ENCODE results near the gene LBHD1.
"Not testable (repeated sequence)": the region's sequence is repeated elsewhere in the genome, so short reads cannot be mapped to it uniquely, and the experiment has no call there.

Gene LBHD1

DNA sequence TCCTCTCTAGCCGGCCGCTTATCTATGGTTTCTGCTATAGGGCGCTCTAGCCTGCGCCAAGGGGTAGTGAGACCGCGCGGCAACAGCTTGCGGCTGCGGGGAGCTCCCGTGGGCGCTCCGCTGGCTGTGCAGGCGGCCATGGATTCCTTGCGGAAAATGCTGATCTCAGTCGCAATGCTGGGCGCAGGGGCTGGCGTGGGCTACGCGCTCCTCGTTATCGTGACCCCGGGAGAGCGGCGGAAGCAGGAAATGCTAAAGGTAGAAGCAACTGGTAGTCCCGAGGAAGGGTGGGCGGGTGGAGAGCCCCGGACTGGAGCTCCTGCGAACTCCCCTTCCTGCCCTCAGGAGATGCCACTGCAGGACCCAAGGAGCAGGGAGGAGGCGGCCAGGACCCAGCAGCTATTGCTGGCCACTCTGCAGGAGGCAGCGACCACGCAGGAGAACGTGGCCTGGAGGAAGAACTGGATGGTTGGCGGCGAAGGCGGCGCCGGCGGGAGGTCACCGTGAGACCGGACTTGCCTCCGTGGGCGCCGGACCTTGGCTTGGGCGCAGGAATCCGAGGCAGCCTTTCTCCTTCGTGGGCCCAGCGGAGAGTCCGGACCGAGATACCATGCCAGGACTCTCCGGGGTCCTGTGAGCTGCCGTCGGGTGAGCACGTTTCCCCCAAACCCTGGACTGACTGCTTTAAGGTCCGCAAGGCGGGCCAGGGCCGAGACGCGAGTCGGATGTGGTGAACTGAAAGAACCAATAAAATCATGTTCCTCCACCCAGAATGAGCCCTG lies at the start of gene LBHD1, which contains the start of gene UQCC3:
Gene LBHD1 (minus strand): TSS at position 660 of the 782 bp plus-strand sequence. CDS start 2,236 bp downstream, outside the sequence.
Gene UQCC3 (plus strand): TSS at position 66 of the 782 bp plus-strand sequence. CDS start 73 bp downstream, at position 139.
- peak; percentile 65 for DNase-seq (ENCODE audit: low read depth)

DNA sequence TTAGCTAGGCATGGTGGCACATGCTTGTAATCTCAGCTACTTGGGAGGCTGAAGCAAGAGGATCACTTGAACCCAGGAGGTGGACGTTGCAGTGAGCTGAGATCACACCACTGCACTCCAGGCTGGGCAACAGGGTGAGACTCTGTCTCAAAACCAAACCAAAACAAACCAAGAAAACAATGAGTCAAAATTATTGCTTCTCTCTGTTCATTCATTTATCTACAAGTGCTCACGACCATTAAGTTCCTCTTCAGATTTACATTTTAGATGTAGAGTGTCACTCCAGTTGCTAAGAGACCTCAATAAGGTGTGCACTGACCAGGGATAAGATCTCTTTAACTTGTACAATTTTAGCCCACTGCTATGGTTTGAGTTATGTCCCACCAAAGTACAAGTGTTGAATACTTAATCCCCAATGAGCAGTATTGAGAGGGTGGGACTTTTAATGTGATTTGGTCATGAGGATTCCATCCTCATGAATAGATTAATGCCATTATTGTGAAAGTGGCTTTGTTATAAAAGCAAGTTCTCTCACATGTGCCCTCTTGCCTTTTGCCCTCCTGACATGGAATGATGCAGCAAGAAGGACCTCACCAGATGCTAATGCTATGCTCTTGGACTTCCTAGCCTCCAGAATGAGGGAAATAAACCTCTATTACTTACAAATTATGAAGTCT lies 47.4 kb upstream of the LBHD1 start:
- DNase-seq (ENCODE audit: low read depth), result no peak

GRCh38 chr11:62716816-62717215 lies 44.7 kb upstream of the LBHD1 start:
- DNase-seq (ENCODE audit: low read depth), result no peak

DNA sequence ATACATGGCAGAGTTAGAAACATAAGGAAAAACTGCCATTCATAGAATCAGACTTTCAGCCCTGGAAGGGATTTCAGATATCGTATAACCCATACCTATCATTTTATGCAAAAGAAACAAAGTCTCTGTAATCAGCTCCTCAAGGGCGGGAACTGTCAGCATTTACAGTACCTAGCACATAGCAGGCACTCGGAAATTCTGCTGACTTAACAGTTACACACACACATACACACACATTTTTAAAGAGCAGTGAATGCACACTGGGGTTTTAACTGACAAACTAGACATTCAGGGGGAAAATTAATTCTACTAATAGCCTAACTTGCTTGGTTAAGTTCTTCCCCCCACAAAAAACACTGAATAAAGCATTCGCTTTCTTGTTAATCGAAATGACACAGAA lies 44.1 kb upstream of the LBHD1 start:
- no peak for DNase-seq (ENCODE audit: low read depth)

DNA sequence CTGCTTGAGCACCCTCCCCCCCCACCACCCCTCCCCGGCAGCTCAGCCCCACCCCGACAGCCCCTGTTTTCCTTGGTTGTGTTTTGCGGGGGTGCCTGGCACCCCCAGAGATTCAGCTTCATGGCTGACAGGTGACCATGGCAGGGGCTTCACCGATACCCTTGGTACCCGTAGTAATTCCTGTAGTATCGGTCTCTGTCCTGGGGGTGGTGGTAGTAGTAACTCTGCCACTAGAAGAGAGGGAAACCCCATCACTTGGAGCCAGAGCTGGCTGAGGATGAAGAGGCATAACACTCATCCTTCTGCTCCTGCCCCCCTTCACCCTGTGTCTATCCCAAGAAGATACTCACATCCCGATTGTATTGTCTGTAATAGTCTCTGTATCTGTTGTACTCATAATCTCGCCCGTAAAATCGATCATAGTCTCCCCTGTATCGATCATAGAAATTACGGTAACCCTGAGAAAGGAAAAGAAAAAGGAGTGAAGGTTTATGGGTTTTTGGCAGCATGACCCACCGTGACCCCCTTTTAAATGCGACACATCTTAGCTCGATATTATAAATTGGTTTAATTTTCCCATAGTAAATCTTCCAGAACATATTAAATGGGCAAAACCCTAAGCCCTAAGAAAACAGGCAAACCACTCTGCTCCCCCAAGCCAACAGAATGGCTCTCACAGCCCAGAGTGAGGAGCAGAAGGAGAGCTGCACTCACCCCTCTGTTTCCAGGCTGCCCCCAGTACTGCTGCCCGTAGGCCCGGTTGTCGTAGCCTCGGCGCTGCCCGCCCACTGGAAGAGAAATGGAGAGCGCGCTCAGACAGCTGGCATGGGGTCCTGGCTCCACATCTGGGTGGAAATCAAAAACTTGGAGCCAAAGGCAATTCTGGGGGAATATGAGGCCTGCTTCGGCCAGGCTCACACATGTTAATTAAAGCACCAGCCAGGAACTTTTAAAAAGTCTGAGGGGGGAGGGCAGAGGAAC lies 43.4 kb upstream of the LBHD1 start:
- DNase-seq (ENCODE audit: low read depth), result no peak

- DNase-seq (ENCODE audit: low read depth), result no peak
These were observed 41.3 kb upstream of the LBHD1 start for GRCh38 chr11:62713343-62713742.

DNA sequence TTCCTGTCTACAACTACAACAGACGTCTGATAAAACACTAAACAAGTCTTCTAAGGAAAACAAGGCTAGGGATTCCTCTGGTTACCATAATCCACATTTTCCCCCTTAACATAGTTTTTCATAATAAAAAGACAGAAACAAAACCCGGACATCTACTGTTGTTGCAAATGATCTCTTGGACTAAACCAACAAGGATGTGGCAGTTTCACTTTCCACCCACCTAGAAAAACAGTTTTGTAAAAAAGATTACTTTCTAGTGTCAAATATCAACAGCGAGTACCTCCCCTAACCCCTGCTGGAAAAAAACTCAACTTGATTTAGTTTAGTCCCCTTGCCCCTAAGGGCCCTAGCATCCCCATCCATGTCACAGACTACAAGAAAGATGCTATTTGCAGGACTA lies 40.8 kb upstream of the LBHD1 start:
- DNase-seq (ENCODE audit: low read depth), result no peak

GRCh38 chr11:62712276-62712812 lies 40.3 kb upstream of the LBHD1 start:
- no peak for DNase-seq (ENCODE audit: low read depth)

GRCh38 chr11:62710001-62710345 lies 37.9 kb upstream of the LBHD1 start:
- no peak for DNase-seq (ENCODE audit: low read depth)

- DNase-seq (ENCODE audit: low read depth), result peak; percentile 91
These were observed 37.4 kb upstream of the LBHD1 start for GRCh38 chr11:62709247-62710000.

DNA sequence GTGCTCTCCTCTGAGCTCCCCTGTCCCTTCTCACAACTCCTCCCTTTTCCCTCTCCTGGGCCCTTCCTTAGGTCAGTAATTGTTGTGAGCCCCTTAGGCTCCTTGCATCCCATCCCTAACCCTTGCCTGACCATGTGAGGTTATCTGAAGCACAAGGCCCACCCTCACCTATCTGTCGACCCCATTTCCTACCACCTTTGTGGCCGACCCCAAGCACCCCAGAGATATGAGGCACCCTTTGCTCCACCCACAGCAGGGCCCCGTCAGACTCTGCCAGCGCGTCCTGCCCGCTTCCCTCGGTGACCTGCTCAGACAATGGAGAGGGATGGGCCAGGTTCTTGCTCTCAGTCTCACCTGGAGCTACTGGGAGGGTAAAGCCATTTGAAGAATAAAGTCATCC lies 36.7 kb upstream of the LBHD1 start:
- no peak for DNase-seq (ENCODE audit: low read depth)

DNA sequence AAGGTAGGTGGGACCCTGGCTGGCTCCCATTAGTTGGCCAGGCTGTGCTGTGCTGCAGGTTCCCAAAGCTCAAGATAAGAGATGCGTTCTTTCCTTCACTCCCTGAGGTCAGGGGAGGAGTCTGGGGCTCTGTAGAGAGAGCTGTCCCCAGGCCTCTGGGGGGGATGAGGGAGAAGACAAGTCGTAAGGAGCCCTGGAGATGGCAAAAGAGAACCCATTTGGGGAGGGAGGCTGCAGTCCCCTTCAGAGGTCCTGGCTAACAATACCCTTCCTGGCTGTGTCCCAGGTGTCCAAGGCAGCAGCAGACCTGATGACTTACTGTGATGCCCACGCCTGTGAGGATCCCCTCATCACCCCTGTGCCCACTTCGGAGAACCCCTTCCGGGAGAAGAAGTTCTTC lies 36.3 kb upstream of the LBHD1 start:
- DNase-seq (ENCODE audit: low read depth), result no peak

- DNase-seq (ENCODE audit: low read depth), result no peak
These were observed 35.3 kb upstream of the LBHD1 start, which contains the start of the genes BSCL2 and GNG3 for GRCh38 chr11:62707277-62707861. TSS of gene BSCL2 (minus strand) at chr11:62707424. CDS start at chr11:62707195, 229 bp downstream. TSS of gene GNG3 (plus strand) at chr11:62707676. CDS start at chr11:62708296, 620 bp downstream.

GRCh38 chr11:62706850-62707247 lies 34.8 kb upstream of the LBHD1 start:
- DNase-seq (ENCODE audit: low read depth), result no peak

- DNase-seq (ENCODE audit: low read depth), result peak; percentile 91
These were observed 34.1 kb upstream of the LBHD1 start for GRCh38 chr11:62705880-62706849.

DNA sequence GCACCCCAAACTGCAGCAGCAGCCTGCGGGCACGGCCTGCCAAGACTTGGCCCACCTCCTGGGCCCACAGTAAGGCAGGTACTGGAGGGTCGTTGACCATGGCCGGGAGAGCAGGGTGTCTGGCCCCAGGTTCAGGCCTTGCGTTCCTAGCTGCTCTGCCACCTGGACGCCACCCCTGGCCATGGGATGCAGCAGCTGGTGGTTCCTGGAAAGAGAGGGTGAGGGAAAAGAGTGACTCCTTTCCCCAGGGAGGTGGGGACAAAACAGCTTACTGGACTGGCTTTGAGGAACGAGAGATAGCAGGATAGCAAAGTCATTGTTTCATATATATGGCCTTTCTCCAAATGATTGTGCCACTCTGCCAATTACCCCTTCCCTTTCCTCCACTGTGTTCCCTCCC lies 33.3 kb upstream of the LBHD1 start:
- no peak for DNase-seq (ENCODE audit: low read depth)

GRCh38 chr11:62703921-62704320 lies 31.9 kb upstream of the LBHD1 start:
- not testable (repeated sequence) for DNase-seq (ENCODE audit: low read depth)

GRCh38 chr11:62702246-62702645 lies 30.2 kb upstream of the LBHD1 start:
- no peak for DNase-seq (ENCODE audit: low read depth)

- peak; percentile 59 for DNase-seq (ENCODE audit: low read depth)
These were observed 22.5 kb upstream of the LBHD1 start for GRCh38 chr11:62694455-62695167.

Data from stimulated activated CD8-positive, alpha-beta memory T cell treated with anti-CD3 and anti-CD28 coated beads, Interleukin-4, amount 100 ng/mL, for 24 hours (primary cell).